Stimulated activated CD8-positive, alpha-beta memory T cell treated with anti-CD3 and anti-CD28 coated beads, Interleukin-7, amount 100 ng/mL, for 1 hour (primary cell): ENCODE measurements around the gene DLST.
"Not testable (repeated sequence)": the region's sequence is repeated elsewhere in the genome, so short reads cannot be mapped to it uniquely, and the experiment has no call there.

Experiments
- DNase-seq, 2 donors: peaks; one replicate each; pipeline ENCODE4 v3.0.0-alpha.2; 2020; ENCODE audit warnings: low read depth in 2 of 2

Gene DLST

GRCh38 chr14:74917646-74918081, 35.9 kb downstream of the DLST start:
- no peak for DNase-seq

GRCh38 chr14:74918380-74918779, 36.7 kb downstream of the DLST start:
- DNase-seq = no peak

GRCh38 chr14:74919421-74920165, 37.9 kb downstream of the DLST start:
- DNase-seq = no peak

- no peak for DNase-seq
Observed at GRCh38 chr14:74920281-74920680, 38.6 kb downstream of the DLST start.

- DNase-seq = no peak
Observed at GRCh38 chr14:74921053-74921620, 39.4 kb downstream of the DLST start.

GRCh38 chr14:74921987-74922751, 40.5 kb downstream of the DLST start:
- no peak for DNase-seq

- peak; percentile 22 to 37 for DNase-seq
Observed at GRCh38 chr14:74922752-74923401, 41.2 kb downstream of the DLST start, which contains the start of gene RPS6KL1. TSS of gene RPS6KL1 (minus strand) at chr14:74923260. CDS start at chr14:74921541, 1,719 bp downstream.

GRCh38 chr14:74924061-74924460, 42.3 kb downstream of the DLST start:
- DNase-seq = no peak

- no peak for DNase-seq
Observed at GRCh38 chr14:74927225-74927624, 45.5 kb downstream of the DLST start.

- no peak for DNase-seq
Observed at GRCh38 chr14:74929242-74929641, 47.5 kb downstream of the DLST start.

- not testable (repeated sequence) for DNase-seq
Observed at GRCh38 chr14:74931744-74932143, 50.0 kb downstream of the DLST start.

- no peak for DNase-seq
Observed at GRCh38 chr14:74932401-74932901, 50.7 kb downstream of the DLST start.

- not testable (repeated sequence) for DNase-seq
Observed at GRCh38 chr14:74932936-74933335, 51.2 kb downstream of the DLST start.

GRCh38 chr14:74934041-74934440, 52.3 kb downstream of the DLST start:
- no peak for DNase-seq

- no peak for DNase-seq
Observed at GRCh38 chr14:74934476-74935359, 53.0 kb downstream of the DLST start.

- no peak for DNase-seq
Observed at GRCh38 chr14:74935360-74935680, 53.6 kb downstream of the DLST start.

GRCh38 chr14:74936151-74936550, 54.4 kb downstream of the DLST start:
- DNase-seq = no peak

- DNase-seq = no peak
Observed at GRCh38 chr14:74936731-74937130, 55.0 kb downstream of the DLST start.

- DNase-seq = no peak
Observed at GRCh38 chr14:74937171-74937570, 55.5 kb downstream of the DLST start.

GRCh38 chr14:74938531-74939495, 57.1 kb downstream of the DLST start:
- no peak for DNase-seq
